Measurements from ENCODE around the gene MOB1B.

MOB1B gene

GRCh38 chr4:70908993-70909556, 6.9 kb downstream of the MOB1B start:
- TF ChIP-seq CTCF (IDR thresholded peaks at IDR 0.05; ENCODE audit: low read depth, low read length): no peak
- DNase-seq (ENCODE audit: low read depth in 2 of 2): no peak
- H3K4me3 ChIP-seq (replicated peaks in 1 of 2; ENCODE audit: low read depth in 2 of 2, low read length in 2 of 2): no peak overlapping the region

DNA sequence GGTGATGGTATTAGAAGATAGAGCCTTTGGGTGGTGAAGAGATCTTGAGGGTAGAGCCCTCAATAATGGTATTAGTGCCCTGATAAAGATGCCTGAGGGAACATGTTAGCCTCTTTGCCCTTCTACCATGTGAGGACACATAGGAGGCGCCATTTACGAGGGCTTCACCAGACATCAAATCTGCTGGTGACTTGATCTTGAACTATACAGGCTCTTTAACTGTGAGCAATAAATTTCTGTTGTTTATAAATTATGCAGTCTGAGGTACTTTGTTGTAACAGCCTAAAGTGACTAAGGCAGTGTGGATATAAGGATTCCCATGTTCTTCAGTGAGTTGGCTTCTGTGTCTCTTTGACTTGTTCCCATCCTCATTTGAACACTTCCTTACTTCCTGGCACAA, 11.8 kb downstream of the MOB1B start:
- no peak for TF ChIP-seq CTCF (IDR thresholded peaks at IDR 0.05; ENCODE audit: low read depth, low read length)
- DNase-seq (ENCODE audit: low read depth in 2 of 2): peak in 1 of 2 donors; percentile 37
- H3K4me3 ChIP-seq (replicated peaks in 1 of 2; ENCODE audit: low read depth in 2 of 2, low read length in 2 of 2): no peak overlapping the region

DNA sequence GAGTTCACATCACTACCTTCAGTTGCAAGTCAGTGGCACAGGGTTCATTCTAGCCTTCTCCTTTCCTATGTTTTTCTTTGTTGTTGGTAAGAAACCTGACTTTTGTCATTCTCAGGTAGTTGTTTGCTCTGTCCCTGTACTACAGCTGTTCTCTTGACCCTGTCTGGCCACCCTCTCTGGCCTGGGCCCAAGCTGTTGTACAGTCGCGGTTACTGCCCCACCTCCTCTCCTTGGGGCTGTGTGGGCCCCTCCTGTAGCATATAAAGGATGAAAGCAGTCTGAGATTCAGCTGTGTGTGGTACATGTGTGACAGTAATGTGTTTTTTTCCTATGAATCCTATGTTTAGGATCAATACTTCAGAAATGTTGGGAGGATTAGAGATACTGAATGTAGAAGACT, 12.5 kb downstream of the MOB1B start:
- H3K4me3 ChIP-seq (replicated peaks in 1 of 2; ENCODE audit: low read depth in 2 of 2, low read length in 2 of 2): no peak overlapping the region
- no peak for TF ChIP-seq CTCF (IDR thresholded peaks at IDR 0.05; ENCODE audit: low read depth, low read length)
- DNase-seq (ENCODE audit: low read depth in 2 of 2): no peak

GRCh38 chr4:70915036-70915815, 13.1 kb downstream of the MOB1B start:
- TF ChIP-seq CTCF (IDR thresholded peaks at IDR 0.05; ENCODE audit: low read depth, low read length): no peak
- H3K4me3 ChIP-seq (replicated peaks in 1 of 2; ENCODE audit: low read depth in 2 of 2, low read length in 2 of 2): no peak overlapping the region
- peak in 1 of 2 donors; percentile 66 for DNase-seq (ENCODE audit: low read depth in 2 of 2)

DNA sequence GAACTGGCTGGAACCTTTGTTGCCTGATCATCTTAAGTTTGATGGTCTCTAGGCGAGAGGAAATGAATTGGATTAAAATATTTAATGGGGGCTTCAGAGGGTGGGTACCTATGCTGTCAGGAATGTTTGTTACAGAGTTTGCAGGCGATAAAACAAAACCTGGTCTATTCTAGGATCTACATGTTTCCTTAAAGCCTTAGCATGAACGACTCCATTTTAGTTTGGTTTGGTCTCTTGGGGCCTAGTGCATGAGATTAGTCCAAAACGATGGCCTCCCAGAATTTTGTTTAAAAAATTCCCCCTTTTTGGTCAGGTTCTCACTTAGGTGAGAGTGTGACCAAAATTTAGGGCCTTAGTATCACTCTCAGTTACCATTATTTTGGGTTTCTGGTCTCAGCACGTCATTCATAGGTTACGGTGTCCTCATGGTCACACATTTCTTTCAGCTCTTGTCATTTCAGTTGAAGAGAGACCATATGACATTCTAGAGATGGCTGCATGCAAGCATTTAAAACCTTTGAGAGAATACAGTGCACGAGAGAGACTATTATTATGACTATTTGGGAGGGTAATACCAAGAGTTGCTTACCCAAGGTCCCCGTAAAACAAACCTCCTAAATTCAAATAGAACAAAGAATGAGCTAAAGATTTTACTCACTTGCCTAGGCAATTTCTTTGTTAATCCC, 13.8 kb downstream of the MOB1B start:
- H3K4me3 ChIP-seq (replicated peaks in 1 of 2; ENCODE audit: low read depth in 2 of 2, low read length in 2 of 2): no peak overlapping the region
- DNase-seq (ENCODE audit: low read depth in 2 of 2): no peak
- TF ChIP-seq CTCF (IDR thresholded peaks at IDR 0.05; ENCODE audit: low read depth, low read length): no peak

GRCh38 chr4:70920592-70920991, 18.4 kb downstream of the MOB1B start:
- DNase-seq (ENCODE audit: low read depth in 2 of 2): no peak
- TF ChIP-seq CTCF (IDR thresholded peaks at IDR 0.05; ENCODE audit: low read depth, low read length): no peak
- H3K4me3 ChIP-seq (replicated peaks in 1 of 2; ENCODE audit: low read depth in 2 of 2, low read length in 2 of 2): no peak overlapping the region

Measured in cardiac fibroblast (primary cell).